ENCODE data around the gene VAMP2. TPM values are rescaled to one million over a fixed set of nuclear protein-coding genes. Genes with fewer than 3 reads are reported as not detected.

Gene VAMP2
- total and polyA plus RNA-seq, 9 of the 15 experiments (the other 6 are each of a cell fraction or from before 2014, with no cell fraction given), result 2.3 to 31.8 (median 6.0) TPM

DNA sequence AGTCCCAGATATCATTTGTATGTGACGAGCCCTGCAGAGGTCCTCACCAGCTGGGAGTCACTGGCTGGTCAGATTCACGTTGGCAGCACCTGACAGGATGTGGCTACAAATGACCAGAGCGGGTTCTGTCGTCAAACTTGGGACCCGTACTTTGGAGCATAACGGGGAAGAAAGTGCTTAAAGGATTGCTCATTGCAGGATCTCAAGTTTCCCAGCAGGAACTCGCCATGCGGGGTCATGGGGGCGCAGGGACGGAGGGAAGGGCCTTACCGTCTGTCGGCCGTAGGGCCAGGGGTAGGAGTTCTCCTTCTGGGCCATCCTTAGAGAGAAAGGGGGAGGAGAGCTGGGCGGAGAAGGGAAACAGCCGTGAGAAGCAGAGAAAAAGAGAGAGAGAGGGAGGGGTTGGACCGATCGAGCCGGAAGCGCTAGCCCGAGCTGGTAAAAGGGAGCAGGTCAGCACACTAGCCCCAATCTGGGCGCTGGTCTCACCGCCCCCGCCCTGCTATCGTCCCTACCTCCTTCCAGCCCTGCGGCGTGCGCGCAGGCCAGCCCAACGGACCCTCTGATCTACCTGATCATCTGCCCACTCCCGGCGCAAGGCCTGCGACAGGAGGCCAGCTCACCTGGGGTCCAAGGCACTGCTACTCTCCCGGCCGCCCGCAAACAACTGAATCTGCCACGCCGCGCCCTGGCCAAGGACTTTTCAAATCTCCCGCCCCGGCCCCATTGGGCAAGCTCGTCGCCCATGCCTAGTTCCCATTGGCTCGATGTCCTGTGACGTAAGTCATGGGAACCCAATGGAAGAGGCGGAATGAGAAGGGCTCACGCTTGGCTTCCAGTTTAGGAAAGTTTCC lies 47.4 kb upstream of the VAMP2 start, which contains the start of gene AURKB (continued):
- TF ChIP-seq ZNF507 (tag; conservative IDR thresholded peaks at IDR 0.05), result no peak
- TF ChIP-seq CXXC5 (CRISPR knock-in tag; IDR thresholded peaks at IDR 0.05), result peak; percentile 69; the same call in 1 of the 2 replicates
- TF ChIP-seq MEIS2 (IDR thresholded peaks at IDR 0.05; ENCODE audit: partially characterized antibody), result no peak
- TF ChIP-seq ZNF695 (CRISPR knock-in tag; IDR thresholded peaks at IDR 0.05), result no peak
- TF ChIP-seq KDM2B (CRISPR knock-in tag; IDR thresholded peaks at IDR 0.05), result no peak
- TF ChIP-seq, protein P1, sequence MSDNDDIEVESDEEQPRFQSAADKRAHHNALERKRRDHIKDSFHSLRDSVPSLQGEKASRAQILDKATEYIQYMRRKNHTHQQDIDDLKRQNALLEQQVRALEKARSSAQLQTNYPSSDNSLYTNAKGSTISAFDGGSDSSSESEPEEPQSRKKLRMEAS (CRISPR knock-in tag; IDR thresholded peaks at IDR 0.05), result peak; percentile 88
- TF ChIP-seq ETS2 (tag; IDR thresholded peaks at IDR 0.05; ENCODE audit: borderline replicate concordance, poor library complexity, severe bottlenecking), result no peak
- TF ChIP-seq ZNF592 (IDR thresholded peaks at IDR 0.05), result no peak
- TF ChIP-seq BDP1 (IDR thresholded peaks at IDR 0.05; ENCODE audit: insufficient read depth, insufficient read length), result no peak
- no peak for TF ChIP-seq CREBBP (IDR thresholded peaks at IDR 0.05; ENCODE audit: low read depth, low read length)
- TF ChIP-seq PKNOX1 (IDR thresholded peaks at IDR 0.05), result no peak
- TF ChIP-seq KDM1A (IDR thresholded peaks at IDR 0.05), result peak in 1 of 2 experiments; percentile 27; a peak in 1 of 4 replicates
- TF ChIP-seq ARNT (IDR thresholded peaks at IDR 0.05), result no peak
- no peak for TF ChIP-seq CUX1 (CRISPR knock-in tag; IDR thresholded peaks at IDR 0.05)
- no peak for TF ChIP-seq ELF2 (CRISPR knock-in tag; IDR thresholded peaks at IDR 0.05)
